HepG2 (cell line): ENCODE data around the gene TAF1B. TPM values are rescaled to one million over a fixed set of nuclear protein-coding genes. Genes with fewer than 3 reads are reported as not detected.

Experiments
- ARID2 ChIP-seq: sonication (generic); formaldehyde crosslinking; IDR thresholded peaks from 2 replicates; pipeline ENCODE4 v1.8.1; 2022; ENCODE audit warnings: mild to moderate bottlenecking, missing genetic modification reagents, borderline replicate concordance
- CSRNP1 ChIP-seq: sonication (generic); formaldehyde crosslinking; IDR thresholded peaks from 2 replicates; pipeline ENCODE4 v1.8.1; 2023; ENCODE audit warnings: mild to moderate bottlenecking, missing genetic modification reagents
- EHMT2 ChIP-seq: fragments of 200-600 bp; sonication (generic); IDR thresholded peaks from 2 replicates; pipeline ENCODE4 v1.7.0; 2017; ENCODE audit warnings: antibody characterized with exemption, low read depth, low read length, borderline replicate concordance
- HNRNPUL1 ChIP-seq: fragments of 200-400 bp; formaldehyde crosslinking; IDR thresholded peaks from 2 replicates; pipeline ENCODE4 v1.6.1; 2017; ENCODE audit warnings: low read depth, mild to moderate bottlenecking, low read length, moderate library complexity
- KLF11 ChIP-seq: IDR thresholded peaks from 2 replicates; pipeline ENCODE4 v1.6.1; 2016; ENCODE audit warnings: missing compliant biosample characterization
- NCOA5 ChIP-seq: sonication (generic); formaldehyde crosslinking; IDR thresholded peaks from 2 replicates; pipeline ENCODE4 v1.4.0; 2020; ENCODE audit warnings: missing genetic modification reagents
- NONO ChIP-seq, 2 experiments: fragments of 450-650 bp in 1 of 2; sonication (generic) in 1 of 2; formaldehyde crosslinking in 1 of 2; IDR thresholded peaks in 1 of 2; conservative IDR thresholded peaks in 1 of 2; 2 replicates each; pipeline versions ENCODE4 v1.6.1 to v1.8.0; 2017 to 2022; ENCODE audit warnings: mild to moderate bottlenecking in 1 of 2, missing genetic modification reagents in 1 of 2, moderate library complexity in 1 of 2
- POLR2AphosphoS5 ChIP-seq: IDR thresholded peaks from 2 replicates; pipeline ENCODE4 v1.6.1; 2012; ENCODE audit warnings: low read depth, low read length
- SIN3A ChIP-seq: IDR thresholded peaks from 2 replicates; pipeline ENCODE4 v1.6.1; 2011; ENCODE audit warnings: low read depth, mild to moderate bottlenecking, control low read depth, low read length, borderline replicate concordance
- SOX5 ChIP-seq: IDR thresholded peaks from 2 replicates; pipeline ENCODE4 v1.6.1; 2016; ENCODE audit warnings: borderline replicate concordance
- USF2 ChIP-seq, 2 experiments: sonication (generic) in 1 of 2; formaldehyde crosslinking in 1 of 2; IDR thresholded peaks; 2 replicates each; pipeline versions ENCODE4 v1.5.1 to v1.6.1; 2011 to 2020; ENCODE audit warnings: borderline replicate concordance in 1 of 2, low read depth in 1 of 2, low read length in 1 of 2, mild to moderate bottlenecking in 1 of 2, missing genetic modification reagents in 1 of 2, moderate library complexity in 1 of 2
- ZBTB34 ChIP-seq: sonication (generic); formaldehyde crosslinking; IDR thresholded peaks from 2 replicates; pipeline ENCODE4 v1.8.0; 2022; ENCODE audit warnings: mild to moderate bottlenecking, missing genetic modification reagents
- ZBTB42 ChIP-seq: sonication (generic); formaldehyde crosslinking; IDR thresholded peaks from 2 replicates; pipeline ENCODE4 v1.5.0; 2020; ENCODE audit warnings: mild to moderate bottlenecking, missing genetic modification reagents
- ZBTB44 ChIP-seq: sonication (generic); formaldehyde crosslinking; IDR thresholded peaks from 2 replicates; pipeline ENCODE4 v1.4.0; 2020; ENCODE audit warnings: missing genetic modification reagents
- ZFAT ChIP-seq: sonication (generic); formaldehyde crosslinking; conservative IDR thresholded peaks from 2 replicates; pipeline ENCODE4 v1.8.1; 2023; ENCODE audit warnings: missing genetic modification reagents, inconsistent platforms
- ZNF160 ChIP-seq: sonication (generic); formaldehyde crosslinking; IDR thresholded peaks from 2 replicates; pipeline ENCODE4 v1.8.0; 2022; ENCODE audit warnings: mild to moderate bottlenecking, inconsistent platforms, missing genetic modification reagents
- ZNF3 ChIP-seq: IDR thresholded peaks from 2 replicates; pipeline ENCODE4 v1.7.0; 2017; ENCODE audit warnings: inconsistent platforms
- ZNF343 ChIP-seq: sonication (generic); formaldehyde crosslinking; IDR thresholded peaks from 2 replicates; pipeline ENCODE4 v1.4.0; 2020; ENCODE audit warnings: mild to moderate bottlenecking, missing genetic modification reagents
- ZNF552 ChIP-seq: sonication (generic); formaldehyde crosslinking; IDR thresholded peaks from 2 replicates; pipeline ENCODE4 v1.9.0; 2022; ENCODE audit warnings: missing genetic modification reagents, mild to moderate bottlenecking, borderline replicate concordance
- ZNF674 ChIP-seq: sonication (generic); formaldehyde crosslinking; IDR thresholded peaks from 2 replicates; pipeline ENCODE4 v1.5.0; 2020; ENCODE audit warnings: low read depth, mild to moderate bottlenecking, missing genetic modification reagents
- polyA plus RNA-seq, 8 experiments: library from polyadenylated mRNA; depleted of rRNA in 3 of 8; stranded (reverse) in 7 of 8; unstranded in 1 of 8; fragments of >200 nt; fragmentation: Illumina TruSeq in 4 of 8; extraction: Trizol in 4 of 8; gene quantifications; 2 replicates each; pipeline versions ENCODE4 v1.2.1 to v1.2.3, GENCODE V29; 2011 to 2016; ENCODE audit warnings: low read depth in 4 of 8, missing spikeins in 1 of 8, mixed read lengths in 1 of 8; ENCODE audit not compliant: insufficient read depth in 1 of 8
- total RNA-seq, 5 experiments: library from RNA; depleted of rRNA; stranded (reverse); fragments of >200 nt; fragmentation: Illumina TruSeq; extraction: Trizol; gene quantifications; 2 replicates each; pipeline ENCODE4 v1.2.3, GENCODE V29; 2016; ENCODE audit warnings: low read depth in 1 of 5

Gene TAF1B
- total and polyA plus RNA-seq, 2 of the 13 experiments (the other 11 are each of a cell fraction or from before 2014, with no cell fraction given): 13.3 to 27.7 TPM

GRCh38 chr2:9949992-9950520 is 106.8 kb downstream of the TAF1B start (continued):
- TF ChIP-seq NONO (IDR thresholded peaks at IDR 0.05) (no peak), NONO (CRISPR knock-in tag; conservative IDR thresholded peaks at IDR 0.05) (no peak), SOX5 (CRISPR knock-in tag) (no peak), ZBTB34 (CRISPR knock-in tag) (no peak), POLR2AphosphoS5 (no peak), ZFAT (CRISPR knock-in tag) (no peak), ZNF674 (CRISPR knock-in tag) (no peak), EHMT2 (no peak), ZNF343 (CRISPR knock-in tag) (no peak), HNRNPUL1 (no peak), ZBTB42 (CRISPR knock-in tag) (0 out of 2 replicates have a peak, but pooled peaks have one; percentile 32), USF2 (IDR thresholded peaks at IDR 0.05; ENCODE audit: low read depth, low read length) (no peak), USF2 (CRISPR knock-in tag; IDR thresholded peaks at IDR 0.05; ENCODE audit: borderline replicate concordance) (peak; percentile 27; the same call in 1 of the 2 replicates), ZNF160 (CRISPR knock-in tag) (no peak), ARID2 (CRISPR knock-in tag) (0 out of 2 replicates have a peak, but pooled peaks have one; percentile 6), SIN3A (no peak), NCOA5 (CRISPR knock-in tag) (no peak), CSRNP1 (CRISPR knock-in tag) (peak; percentile 16; the same call in 1 of the 2 replicates), ZBTB44 (no peak), KLF11 (CRISPR knock-in tag) (no peak), ZNF552 (CRISPR knock-in tag) (no peak), ZNF3 (CRISPR knock-in tag) (no peak)
